ENCODE results near the gene BTBD18. TPM values are rescaled to one million over a fixed set of nuclear protein-coding genes. Genes with fewer than 3 reads are reported as not detected.

The BTBD18 gene
- total RNA-seq, 1 experiment from 2014 or later, result not detected

GRCh38 chr11:57764566-57764965 lies 12.9 kb upstream of the BTBD18 start:
- H3K4me1 Mint-ChIP-seq (ENCODE audit: insufficient read depth, unreplicated experiment), result peaks cover 32% of the 10 kb centered on the region
- POLR2A ChIA-PET, result interaction anchor here (0.7 to 9.6 kb wide), 10 partner anchors 13 to 97 kb away, joined by 3 to 285 read pairs (median 25); partner anchors contain the start of genes MED19, SELENOH, TMX2 and ZDHHC5
- intact Hi-C loops (cut with micrococcal nuclease), result loop anchor here (5.0 kb wide), 1 partner anchor 293 kb away; no protein-coding TSS in a partner anchor
- no peak for DNase-seq (ENCODE audit: unreplicated experiment)
- peak overlapping the region; percentile 96 for H3K27ac Mint-ChIP-seq (ENCODE audit: low read depth, unreplicated experiment)
- peak overlapping the region; percentile 83 for H3K4me3 Mint-ChIP-seq (ENCODE audit: unreplicated experiment)
- H3K9me3 Mint-ChIP-seq (ENCODE audit: unreplicated experiment), result no peaks in the 10 kb centered on the region
- CTCF ChIA-PET, result interaction anchor here (0.6 to 12.8 kb wide), 15 partner anchors 7 to 805 kb away, joined by 3 to 312 read pairs (median 4); partner anchors contain the start of gene BTBD18
- H3K36me3 Mint-ChIP-seq (ENCODE audit: insufficient read depth, unreplicated experiment), result no peaks in the 10 kb centered on the region
- no peak for TF ChIP-seq CTCF (IDR thresholded peaks at IDR 0.05; ENCODE audit: unreplicated experiment)
- BruUV-seq (replicated peaks), result no TSS peak
- no peaks in the 10 kb centered on the region for H3K27me3 Mint-ChIP-seq (ENCODE audit: insufficient read depth, unreplicated experiment)

- H3K9me3 Mint-ChIP-seq (ENCODE audit: unreplicated experiment), result no peaks in the 10 kb centered on the region
- intact Hi-C loops (cut with micrococcal nuclease), result loop anchor here (5.0 kb wide), 1 partner anchor 293 kb away; no protein-coding TSS in a partner anchor
- no peak for DNase-seq (ENCODE audit: unreplicated experiment)
- TF ChIP-seq CTCF (IDR thresholded peaks at IDR 0.05; ENCODE audit: unreplicated experiment), result no peak
- ChIA-PET POLR2A (interaction anchor here (0.7 to 9.6 kb wide), 10 partner anchors 13 to 1172 kb away, joined by 3 to 285 read pairs (median 26); partner anchors contain the start of genes MED19, SELENOH, TMX2 and ZDHHC5), CTCF (interaction anchor here (0.6 to 12.8 kb wide), 11 partner anchors 8 to 805 kb away, joined by 3 to 312 read pairs (median 6); partner anchors contain the start of gene BTBD18)
- no peaks in the 10 kb centered on the region for H3K36me3 Mint-ChIP-seq (ENCODE audit: insufficient read depth, unreplicated experiment)
- H3K27ac Mint-ChIP-seq (ENCODE audit: low read depth, unreplicated experiment), result peak overlapping the region; percentile 96
- no peaks in the 10 kb centered on the region for H3K27me3 Mint-ChIP-seq (ENCODE audit: insufficient read depth, unreplicated experiment)
- no TSS peak for BruUV-seq (replicated peaks)
- H3K4me1 Mint-ChIP-seq (ENCODE audit: insufficient read depth, unreplicated experiment), result peaks cover 27% of the 10 kb centered on the region
- peak overlapping the region; percentile 83 for H3K4me3 Mint-ChIP-seq (ENCODE audit: unreplicated experiment)
These were observed 12.4 kb upstream of the BTBD18 start for GRCh38 chr11:57764021-57764420.

- Mint-ChIP-seq H3K4me3 (ENCODE audit: unreplicated experiment) (peak overlapping the region; percentile 83), H3K36me3 (ENCODE audit: insufficient read depth, unreplicated experiment) (no peaks in the 10 kb centered on the region), H3K27ac (ENCODE audit: low read depth, unreplicated experiment) (peak overlapping the region; percentile 96), H3K27me3 (ENCODE audit: insufficient read depth, unreplicated experiment) (no peaks in the 10 kb centered on the region), H3K9me3 (ENCODE audit: unreplicated experiment) (no peaks in the 10 kb centered on the region), H3K4me1 (ENCODE audit: insufficient read depth, unreplicated experiment) (peaks cover 27% of the 10 kb centered on the region)
- DNase-seq (ENCODE audit: unreplicated experiment), result peak; percentile 67
- intact Hi-C loops (cut with micrococcal nuclease), result loop anchor here (2.0 to 5.0 kb wide), 2 partner anchors 15 to 294 kb away; no protein-coding TSS in a partner anchor
- BruUV-seq (replicated peaks), result no TSS peak
- POLR2A ChIA-PET, result interaction anchor here (0.7 to 9.6 kb wide), 13 partner anchors 12 to 1172 kb away, joined by 3 to 285 read pairs (median 22); partner anchors contain the start of genes BTBD18, MED19, SELENOH and TMX2
- no peak for TF ChIP-seq CTCF (IDR thresholded peaks at IDR 0.05; ENCODE audit: unreplicated experiment)
- CTCF ChIA-PET, result interaction anchor here (0.7 to 12.8 kb wide), 10 partner anchors 8 to 1511 kb away, joined by 3 to 312 read pairs (median 6); partner anchors contain the start of genes BTBD18 and SELENOH
These were observed 11.9 kb upstream of the BTBD18 start for GRCh38 chr11:57763568-57763967.

GRCh38 chr11:57762235-57762861 lies 10.7 kb upstream of the BTBD18 start:
- TF ChIP-seq CTCF (IDR thresholded peaks at IDR 0.05; ENCODE audit: unreplicated experiment), result no peak
- Mint-ChIP-seq H3K27ac (ENCODE audit: low read depth, unreplicated experiment) (peak overlapping the region; percentile 96), H3K4me1 (ENCODE audit: insufficient read depth, unreplicated experiment) (peaks cover 27% of the 10 kb centered on the region), H3K9me3 (ENCODE audit: unreplicated experiment) (no peaks in the 10 kb centered on the region), H3K4me3 (ENCODE audit: unreplicated experiment) (peak overlapping the region; percentile 83), H3K36me3 (ENCODE audit: insufficient read depth, unreplicated experiment) (no peaks in the 10 kb centered on the region), H3K27me3 (ENCODE audit: insufficient read depth, unreplicated experiment) (no peaks in the 10 kb centered on the region)
- ChIA-PET POLR2A (interaction anchor here (0.7 to 9.6 kb wide), 23 partner anchors 8 to 436 kb away, joined by 3 to 285 read pairs (median 6); partner anchors contain the start of genes BTBD18, MED19, SELENOH and SLC43A3), CTCF (interaction anchor here (0.8 to 12.8 kb wide), 10 partner anchors 8 to 750 kb away, joined by 3 to 312 read pairs (median 10); partner anchors contain the start of genes BTBD18 and SELENOH)
- intact Hi-C loops (cut with micrococcal nuclease), result loop anchor here (1.0 to 5.0 kb wide), 3 partner anchors 16 to 295 kb away; no protein-coding TSS in a partner anchor
- DNase-seq (ENCODE audit: unreplicated experiment), result peak; percentile 46
- BruUV-seq (replicated peaks), result TSS peak; percentile 82
